GM19372 (cell line): ENCODE data around the gene CMKLR1.

Experiments used
- ATAC-seq: cut with Tn5 transposase; IDR thresholded peaks from one replicate; pipeline ENCODE4 v1.9.1; 2021; ENCODE audit warnings: mild to moderate bottlenecking, low read depth, moderate library complexity; ENCODE audit not compliant: unreplicated experiment

CMKLR1 gene

DNA sequence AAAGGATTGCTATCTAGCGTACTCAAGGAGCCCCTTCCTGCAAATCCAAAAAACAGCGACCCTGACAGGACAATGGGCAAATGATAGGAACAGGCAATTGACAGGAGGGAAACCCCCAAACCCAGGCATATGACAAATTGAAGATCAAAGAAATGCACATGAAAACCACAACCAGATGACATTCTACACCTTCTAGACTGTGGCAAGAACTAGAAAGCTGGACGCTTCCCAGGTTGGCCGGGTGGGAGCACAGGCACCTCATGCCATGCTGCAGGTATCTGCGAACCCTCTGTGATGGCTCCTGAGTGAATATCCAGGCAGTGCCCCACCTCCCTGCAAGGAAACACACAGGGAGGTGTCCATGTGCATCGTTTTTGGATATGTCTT lies 37.1 kb downstream of the CMKLR1 start:
- ATAC-seq = no peak

GRCh38 chr12:108301346-108301745 lies 37.8 kb downstream of the CMKLR1 start:
- ATAC-seq = no peak

DNA sequence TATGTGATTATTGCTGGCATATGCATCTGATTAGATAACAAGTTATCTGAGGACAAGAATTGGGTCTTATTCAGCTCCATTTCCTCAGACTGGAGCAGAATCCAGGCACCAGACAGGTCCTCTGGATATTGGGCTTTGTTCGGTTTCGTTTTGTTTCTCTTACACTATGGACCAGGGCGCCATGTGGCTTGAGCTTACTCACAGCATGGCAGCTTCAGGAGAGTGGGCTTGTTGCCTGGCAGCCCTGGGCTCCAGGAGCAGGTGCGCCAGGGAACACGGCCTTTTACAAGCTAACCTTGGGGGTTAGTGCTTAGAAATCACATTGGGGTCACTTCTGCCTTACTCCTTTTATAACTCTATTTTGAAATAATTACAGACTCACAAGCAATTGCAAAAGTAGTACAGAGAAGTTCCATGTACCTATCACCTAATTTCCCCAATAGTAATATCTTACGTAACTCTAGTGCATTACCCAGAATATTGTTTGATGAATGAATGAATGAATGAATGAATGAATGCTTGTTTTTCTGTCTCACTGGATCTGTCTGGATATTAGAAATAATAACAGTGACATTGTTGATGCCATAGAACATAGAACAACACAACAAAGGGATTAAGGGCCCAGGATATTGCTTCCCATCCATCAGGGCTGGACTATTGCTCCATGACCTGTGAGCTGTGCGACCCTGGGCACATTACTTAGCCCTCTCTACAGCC lies 39.0 kb downstream of the CMKLR1 start:
- ATAC-seq = no peak

DNA sequence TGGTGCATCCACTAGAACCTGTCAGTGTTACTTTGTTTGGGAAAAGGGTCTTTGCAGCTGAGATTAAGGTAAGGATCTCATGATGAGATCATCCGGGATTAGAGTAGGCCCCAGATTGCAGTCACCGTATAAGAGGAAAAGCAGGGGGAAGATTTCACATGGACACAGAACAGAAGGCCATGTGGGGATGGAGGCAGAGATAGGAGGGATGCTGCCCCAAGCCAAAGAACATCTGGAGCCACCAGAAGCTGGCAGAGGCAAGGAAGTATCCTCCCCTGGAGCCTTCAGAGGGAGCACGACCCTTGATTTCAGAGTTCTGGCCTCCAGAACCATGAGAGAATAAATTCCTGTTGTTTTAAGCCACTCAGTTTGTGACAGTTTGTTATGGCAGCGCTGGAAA lies 39.6 kb downstream of the CMKLR1 start:
- ATAC-seq = no peak

GRCh38 chr12:108298761-108299275 lies 40.3 kb downstream of the CMKLR1 start:
- ATAC-seq = no peak

DNA sequence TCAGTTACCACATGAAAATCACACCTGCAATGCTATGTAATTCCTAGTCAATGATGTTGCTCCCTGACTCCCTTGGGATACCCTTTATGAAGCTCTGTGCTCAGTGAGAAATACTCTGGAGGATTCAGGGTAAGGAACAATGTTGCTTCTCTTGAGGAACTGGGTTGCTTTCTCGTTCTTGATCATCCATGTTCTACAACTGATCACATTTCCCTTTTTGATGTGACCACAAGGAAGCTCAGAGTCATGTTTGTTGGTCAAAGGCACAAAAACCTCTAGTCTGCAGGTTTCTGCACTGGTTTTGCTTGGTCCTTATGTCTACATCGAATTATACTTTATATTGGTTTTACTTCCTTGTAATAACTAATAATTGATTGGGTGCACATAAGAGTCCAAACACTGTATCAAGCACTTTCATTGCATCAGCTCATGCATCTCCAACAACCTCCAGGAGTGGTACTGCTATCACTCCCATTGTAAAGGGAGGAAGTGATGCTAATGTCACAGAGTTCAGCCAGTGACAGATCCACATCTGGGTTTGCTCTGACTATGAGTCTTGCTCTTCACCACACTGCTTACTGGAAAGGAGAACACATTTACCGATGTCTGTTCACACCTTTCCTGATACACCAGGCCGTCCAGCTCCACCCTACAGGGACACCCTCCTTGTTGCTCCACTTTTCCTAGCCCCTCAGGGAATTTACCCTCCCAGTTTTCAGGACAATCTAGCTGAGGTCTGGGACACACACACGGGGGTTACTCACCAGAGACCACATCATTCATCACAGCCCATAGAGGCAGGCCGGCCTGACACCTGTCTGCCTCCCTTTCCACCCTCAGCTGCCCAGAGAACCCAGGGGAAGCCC lies 41.0 kb downstream of the CMKLR1 start:
- no peak for ATAC-seq

DNA sequence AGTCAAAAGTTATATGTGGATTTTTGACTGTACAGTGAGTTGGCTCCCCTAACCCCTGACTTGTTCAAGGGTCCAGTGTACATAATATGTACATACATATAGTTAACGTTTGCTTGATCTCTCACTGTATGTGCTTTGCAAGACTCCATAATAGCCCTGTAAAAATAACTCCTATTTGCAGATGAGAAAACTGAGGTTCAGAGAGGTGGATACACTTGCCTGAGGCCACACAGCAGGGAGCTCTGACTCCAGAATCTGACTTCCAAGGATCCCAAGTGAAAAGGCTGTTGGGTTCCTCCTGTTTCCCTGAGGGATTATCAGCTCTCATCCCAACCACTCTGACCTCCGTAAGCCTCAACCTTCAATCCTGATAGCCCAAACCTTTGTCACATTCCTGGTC lies 41.7 kb downstream of the CMKLR1 start:
- no peak for ATAC-seq

DNA sequence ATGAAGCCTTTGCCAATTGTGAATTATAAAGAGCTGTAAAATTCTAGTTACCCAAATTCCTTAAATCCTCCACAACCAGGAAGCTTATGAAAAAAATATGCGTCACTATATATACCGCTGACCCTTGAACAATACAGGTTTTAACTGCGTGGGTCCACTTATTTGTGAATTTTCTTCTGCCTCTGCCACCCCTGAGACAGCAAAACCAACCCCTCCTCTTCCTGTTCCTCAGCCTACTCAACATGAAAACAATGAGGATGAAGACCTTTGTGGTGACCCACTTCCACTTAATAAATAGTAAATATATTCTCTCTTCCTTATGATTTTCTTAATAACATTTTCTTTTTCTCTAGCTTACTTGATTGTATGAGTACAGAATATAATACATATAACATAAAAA lies 42.2 kb downstream of the CMKLR1 start:
- no peak for ATAC-seq

DNA sequence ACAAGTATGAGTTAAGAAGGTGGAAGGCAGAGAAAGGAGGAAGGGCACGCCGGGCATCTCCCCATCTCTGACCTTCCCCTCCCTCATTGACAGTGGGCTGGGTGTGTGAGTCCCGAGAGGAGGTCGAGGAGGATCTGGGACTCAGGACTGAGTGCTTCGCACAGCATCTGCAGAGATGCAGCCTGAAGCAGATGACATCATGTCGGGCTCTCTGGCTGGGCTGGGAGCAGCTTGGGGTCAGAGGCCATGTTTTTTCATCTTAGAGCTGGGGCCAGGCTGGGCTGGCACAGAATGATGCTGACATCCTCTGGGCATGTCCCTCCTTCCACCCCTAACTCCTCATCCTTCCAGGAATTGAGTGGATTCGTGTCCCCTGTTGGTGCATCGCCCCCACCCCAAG lies 43.5 kb downstream of the CMKLR1 start:
- no peak for ATAC-seq

- ATAC-seq = no peak
Observed at GRCh38 chr12:108289350-108290161, 49.6 kb downstream of the CMKLR1 start.

- no peak for ATAC-seq
Observed at GRCh38 chr12:108287227-108287626, 51.9 kb downstream of the CMKLR1 start.

GRCh38 chr12:108285016-108285415 lies 54.1 kb downstream of the CMKLR1 start:
- no peak for ATAC-seq

- ATAC-seq = no peak
Observed at GRCh38 chr12:108284163-108284562, 54.9 kb downstream of the CMKLR1 start.

DNA sequence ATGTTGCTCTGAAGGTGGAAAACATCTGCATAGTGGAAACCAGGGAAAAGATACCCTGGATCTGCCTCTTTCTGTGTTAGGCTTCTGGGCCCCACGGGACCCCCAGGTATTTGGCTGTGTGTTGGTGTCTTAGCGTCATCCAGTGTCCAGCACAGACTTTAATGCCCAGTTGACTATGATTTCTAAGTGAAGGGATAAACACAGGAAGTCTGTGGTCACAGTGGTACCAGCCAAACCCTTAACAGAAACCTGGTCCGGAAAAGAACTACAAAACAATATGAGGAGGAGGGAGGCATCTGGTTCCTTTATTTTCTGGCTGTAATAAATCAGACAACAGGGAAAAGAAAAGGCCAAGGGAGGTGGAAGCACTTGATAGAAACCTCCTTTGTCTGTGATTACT lies 56.4 kb downstream of the CMKLR1 start:
- ATAC-seq = no peak

GRCh38 chr12:108282160-108282559 lies 57.0 kb downstream of the CMKLR1 start:
- no peak for ATAC-seq

DNA sequence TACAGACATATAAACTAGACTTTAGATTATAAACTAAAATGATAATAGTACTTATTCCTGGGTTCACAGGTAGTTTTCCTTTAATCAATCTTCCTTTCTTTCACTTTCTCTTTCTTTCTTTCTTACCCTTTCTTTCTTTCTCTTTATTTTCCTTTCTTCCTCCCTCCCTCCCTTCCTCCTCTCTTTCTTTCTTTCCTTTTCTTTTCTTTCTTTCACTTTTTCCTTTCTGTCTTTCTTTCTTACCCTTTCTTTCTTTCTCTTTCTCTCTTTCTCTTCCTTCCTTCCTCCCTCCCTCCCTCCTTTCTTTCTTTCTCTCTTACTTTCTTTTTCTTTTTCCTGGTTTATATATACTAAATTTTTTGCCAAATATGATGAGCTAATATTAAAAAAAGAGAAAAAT lies 61.5 kb downstream of the CMKLR1 start:
- ATAC-seq = no peak

DNA sequence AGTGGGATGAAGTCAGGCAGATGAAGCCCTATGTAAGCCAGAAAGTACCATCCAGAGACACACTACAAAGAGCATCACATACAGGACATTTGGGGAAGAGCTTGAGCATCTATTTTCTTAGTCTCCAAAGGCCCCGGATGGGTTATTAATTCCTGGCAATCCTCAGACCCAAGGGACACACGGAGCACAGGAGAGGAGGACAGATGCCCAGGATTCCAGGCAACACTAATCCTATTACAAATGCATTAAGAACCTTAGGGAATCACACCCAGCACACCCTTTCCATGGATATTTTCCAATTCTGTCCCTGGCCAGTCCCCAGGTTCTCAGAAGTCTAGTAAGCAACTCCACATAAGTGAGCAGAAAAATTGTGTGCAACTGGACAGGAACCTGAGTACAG lies 65.9 kb downstream of the CMKLR1 start:
- ATAC-seq = no peak

- ATAC-seq = no peak
Observed at GRCh38 chr12:108271951-108272872, 66.9 kb downstream of the CMKLR1 start.

- no peak for ATAC-seq
Observed at GRCh38 chr12:108270849-108271143, 68.3 kb downstream of the CMKLR1 start.
